HEK293 (cell line): ENCODE measurements around the gene CASZ1.

Experiments used
- BCL11B ChIP-seq: fragments of 450-650 bp; formaldehyde crosslinking; IDR thresholded peaks from 2 replicates; pipeline ENCODE4 v1.5.1; 2016; ENCODE audit warnings: low read depth, missing biosample characterization, missing genetic modification characterization
- CTCF ChIP-seq: fragments of 450-650 bp; formaldehyde crosslinking; IDR thresholded peaks from 2 replicates; pipeline ENCODE4 v1.5.1; 2016; ENCODE audit warnings: missing biosample characterization, missing genetic modification characterization
- HIC1 ChIP-seq: fragments of 450-650 bp; formaldehyde crosslinking; IDR thresholded peaks from 2 replicates; pipeline ENCODE4 v1.5.1; 2016; ENCODE audit warnings: missing biosample characterization, missing genetic modification characterization
- HOXA7 ChIP-seq: sonication (generic); formaldehyde crosslinking; IDR thresholded peaks from 2 replicates; pipeline ENCODE4 v1.8.1; 2022; ENCODE audit warnings: missing genetic modification reagents, borderline replicate concordance
- KLF17 ChIP-seq: fragments of 450-650 bp; formaldehyde crosslinking; IDR thresholded peaks from 2 replicates; pipeline ENCODE4 v1.5.1; 2016; ENCODE audit warnings: missing biosample characterization, missing genetic modification characterization
- MYNN ChIP-seq: fragments of 450-650 bp; formaldehyde crosslinking; IDR thresholded peaks from 2 replicates; pipeline ENCODE4 v1.5.1; 2016; ENCODE audit warnings: missing biosample characterization, missing genetic modification characterization, borderline replicate concordance
- PRDM10 ChIP-seq: fragments of 450-650 bp; formaldehyde crosslinking; IDR thresholded peaks from 2 replicates; pipeline ENCODE4 v1.5.1; 2016; ENCODE audit warnings: missing biosample characterization, missing genetic modification characterization
- SALL2 ChIP-seq: fragments of 450-650 bp; formaldehyde crosslinking; IDR thresholded peaks from 2 replicates; pipeline ENCODE4 v1.5.0; 2017; ENCODE audit warnings: missing biosample characterization, mild to moderate bottlenecking, missing genetic modification characterization, borderline replicate concordance
- ZBTB1 ChIP-seq: fragments of 450-650 bp; formaldehyde crosslinking; IDR thresholded peaks from 2 replicates; pipeline ENCODE4 v1.5.1; 2016; ENCODE audit warnings: missing biosample characterization, missing genetic modification characterization
- ZBTB11 ChIP-seq: fragments of 450-650 bp; formaldehyde crosslinking; conservative IDR thresholded peaks from 2 replicates; pipeline ENCODE4 v1.5.1; 2016; ENCODE audit warnings: low read depth, missing biosample characterization, missing genetic modification characterization
- ZBTB21 ChIP-seq: fragments of 450-650 bp; formaldehyde crosslinking; IDR thresholded peaks from 2 replicates; pipeline ENCODE4 v1.5.1; 2017; ENCODE audit warnings: missing biosample characterization, missing genetic modification characterization
- ZIC2 ChIP-seq: fragments of 450-650 bp; formaldehyde crosslinking; IDR thresholded peaks from 2 replicates; pipeline ENCODE4 v1.5.1; 2016; ENCODE audit warnings: missing biosample characterization, missing genetic modification characterization
- ZNF138 ChIP-seq: fragments of 450-650 bp; formaldehyde crosslinking; IDR thresholded peaks from 2 replicates; pipeline ENCODE4 v1.5.1; 2016; ENCODE audit warnings: missing biosample characterization, missing genetic modification characterization, borderline replicate concordance
- ZNF16 ChIP-seq: fragments of 450-650 bp; formaldehyde crosslinking; IDR thresholded peaks from 2 replicates; pipeline ENCODE4 v1.5.1; 2016; ENCODE audit warnings: low read depth, missing biosample characterization, missing genetic modification characterization
- ZNF184 ChIP-seq: fragments of 450-650 bp; IDR thresholded peaks from 2 replicates; pipeline ENCODE4 v1.5.1; 2018; ENCODE audit warnings: missing biosample characterization, mild to moderate bottlenecking, missing genetic modification characterization
- ZNF280C ChIP-seq: fragments of 450-650 bp; formaldehyde crosslinking; IDR thresholded peaks from 2 replicates; pipeline ENCODE4 v1.5.1; 2016; ENCODE audit warnings: missing biosample characterization, missing genetic modification characterization
- ZNF311 ChIP-seq: fragments of 450-650 bp; formaldehyde crosslinking; IDR thresholded peaks from 2 replicates; pipeline ENCODE4 v1.5.1; 2017; ENCODE audit warnings: missing biosample characterization, missing genetic modification characterization, borderline replicate concordance
- ZNF510 ChIP-seq: fragments of 450-650 bp; formaldehyde crosslinking; IDR thresholded peaks from 2 replicates; pipeline ENCODE4 v1.5.1; 2018; ENCODE audit warnings: mild to moderate bottlenecking, missing genetic modification characterization, missing biosample characterization; ENCODE audit not compliant: insufficient replicate concordance
- ZNF558 ChIP-seq: fragments of 450-650 bp; formaldehyde crosslinking; IDR thresholded peaks from 2 replicates; pipeline ENCODE4 v1.5.1; 2016; ENCODE audit warnings: missing biosample characterization, missing genetic modification characterization
- ZNF560 ChIP-seq: fragments of 450-650 bp; formaldehyde crosslinking; IDR thresholded peaks from 2 replicates; pipeline ENCODE4 v1.5.1; 2017; ENCODE audit warnings: missing biosample characterization, missing genetic modification characterization, borderline replicate concordance
- ZNF610 ChIP-seq: fragments of 450-650 bp; formaldehyde crosslinking; IDR thresholded peaks from 2 replicates; pipeline ENCODE4 v1.5.1; 2016; ENCODE audit warnings: missing biosample characterization, missing genetic modification characterization, borderline replicate concordance
- ZNF624 ChIP-seq: fragments of 450-650 bp; formaldehyde crosslinking; IDR thresholded peaks from 2 replicates; pipeline ENCODE4 v1.5.1; 2017; ENCODE audit warnings: missing biosample characterization, missing genetic modification characterization
- ZNF670 ChIP-seq: fragments of 450-650 bp; formaldehyde crosslinking; IDR thresholded peaks from 2 replicates; pipeline ENCODE4 v1.5.1; 2016; ENCODE audit warnings: missing biosample characterization, missing genetic modification characterization, low read depth
- ZSCAN16 ChIP-seq: fragments of 450-650 bp; formaldehyde crosslinking; IDR thresholded peaks from 2 replicates; pipeline ENCODE4 v1.5.1; 2016; ENCODE audit warnings: missing biosample characterization, missing genetic modification characterization

CASZ1 gene

GRCh38 chr1:10679496-10680220 is 116.8 kb downstream of the CASZ1 start (continued):
- no peak for TF ChIP-seq ZNF280C (tag by site-specific recombination)
- no peak for TF ChIP-seq BCL11B (tag by site-specific recombination)
- TF ChIP-seq ZNF184: no peak
- TF ChIP-seq ZBTB21 (tag by site-specific recombination): no peak
- no peak for TF ChIP-seq ZNF510 (tag by site-specific recombination)
- TF ChIP-seq ZBTB11 (tag by site-specific recombination): no peak
- TF ChIP-seq ZNF624: no peak; the same call in 1 of the 2 replicates
- TF ChIP-seq ZNF138: no peak
- TF ChIP-seq HIC1 (tag by site-specific recombination): no peak
- TF ChIP-seq SALL2 (tag by site-specific recombination): no peak
- TF ChIP-seq ZNF560 (tag by site-specific recombination): no peak
- TF ChIP-seq PRDM10: no peak
- TF ChIP-seq ZSCAN16: no peak
- TF ChIP-seq KLF17 (tag by site-specific recombination): peak; percentile 86
- TF ChIP-seq ZNF558 (tag by site-specific recombination): no peak
- no peak for TF ChIP-seq ZNF16 (tag by site-specific recombination)
- no peak for TF ChIP-seq CTCF (tag by site-specific recombination)
- no peak for TF ChIP-seq MYNN (tag by site-specific recombination)
- TF ChIP-seq ZBTB1: no peak
- TF ChIP-seq HOXA7 (CRISPR knock-in tag): no peak
- no peak for TF ChIP-seq ZNF311
- no peak for TF ChIP-seq ZNF670 (tag by site-specific recombination)
- no peak for TF ChIP-seq ZNF610 (tag by site-specific recombination)
- peak; percentile 77 for TF ChIP-seq ZIC2 (tag by site-specific recombination)
